Uterus (tissue), 2 donors: ENCODE results near the gene MCM5.

Experiments used
- CTCF ChIP-seq, 4 experiments: fragments of 200-600 bp in 2 of 4; fragments of 450-650 bp in 2 of 4; sonication (generic) in 2 of 4; IDR thresholded peaks; one replicate each; pipeline ENCODE4 v1.5.1; 2016 to 2019; ENCODE audit warnings: antibody characterized with exemption in 4 of 4, mild to moderate bottlenecking in 2 of 4, moderate library complexity in 1 of 4
- POLR2A ChIP-seq, 2 donors: fragments of 450-650 bp; IDR thresholded peaks; one replicate each; pipeline ENCODE4 v1.6.1; 2016; ENCODE audit warnings: antibody characterized with exemption in 2 of 2, mild to moderate bottlenecking in 1 of 2, moderate library complexity in 1 of 2

DNA sequence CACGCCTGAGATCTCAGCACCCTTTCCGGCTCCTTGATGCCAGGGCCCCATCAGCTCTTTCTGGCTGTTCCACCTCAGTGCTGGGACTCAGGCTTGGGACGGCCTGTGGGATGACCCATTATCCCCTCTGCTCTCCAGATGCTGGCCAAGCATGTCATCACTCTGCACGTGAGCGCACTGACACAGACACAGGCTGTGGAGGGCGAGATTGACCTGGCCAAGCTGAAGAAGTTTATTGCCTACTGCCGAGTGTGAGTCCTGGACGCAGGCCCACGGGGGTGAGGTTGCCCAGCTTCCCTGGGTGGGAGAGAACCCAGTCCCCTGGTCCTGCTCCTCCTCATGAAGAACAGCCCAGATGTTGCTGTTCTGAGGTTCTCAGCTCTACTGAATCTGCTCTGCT lies 17.7 kb downstream of the MCM5 start:
- no peak for TF ChIP-seq CTCF (IDR thresholded peaks at IDR 0.05)
- no peak for TF ChIP-seq POLR2A (IDR thresholded peaks at IDR 0.05)
